ENCODE measurements around the gene MAT1A.
"Not testable (repeated sequence)": the region's sequence is repeated elsewhere in the genome, so short reads cannot be mapped to it uniquely, and the experiment has no call there.

MAT1A gene

DNA sequence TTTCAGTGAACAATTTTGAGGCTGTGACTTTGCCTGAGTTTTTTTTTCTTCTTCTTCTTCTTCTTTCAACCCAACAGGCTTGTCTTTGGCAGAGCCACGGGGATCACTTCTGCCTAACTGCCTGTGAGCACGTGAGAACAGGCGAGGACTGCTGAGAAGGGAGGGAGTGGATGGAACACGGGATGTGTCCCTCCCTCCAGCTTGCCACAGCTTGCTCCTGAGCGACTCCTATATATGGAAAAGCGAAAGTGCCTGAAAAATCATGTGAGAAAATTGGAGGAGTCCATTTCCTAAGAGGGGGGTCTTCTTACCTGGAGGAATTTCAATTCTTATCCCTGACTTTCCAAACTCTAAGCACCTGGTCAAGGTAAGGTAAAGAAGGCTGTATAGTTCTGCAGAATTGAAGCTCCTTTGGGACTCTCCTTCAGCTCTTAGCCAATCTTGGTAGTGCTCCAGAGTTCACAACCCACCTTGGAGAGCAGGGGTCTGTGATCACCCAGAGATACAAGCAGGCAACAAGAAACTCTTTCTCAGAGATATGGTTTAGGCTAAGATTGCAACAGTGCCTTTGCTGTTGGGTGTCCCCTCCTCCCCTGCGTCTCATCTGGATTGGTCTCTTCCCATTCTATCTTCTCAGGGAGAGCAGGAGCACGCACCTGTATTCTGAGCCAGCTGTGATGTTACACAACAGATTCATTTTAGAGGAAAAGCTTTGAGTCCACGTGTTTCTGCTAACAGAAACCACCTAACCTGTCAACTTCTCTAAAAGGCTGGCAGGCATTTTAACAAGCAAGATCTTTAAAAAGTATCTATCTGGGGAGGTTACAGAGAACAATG lies at the start of gene MAT1A:
Gene MAT1A (minus strand): TSS at position 208 of the 837 bp plus-strand sequence. CDS start 235 bp downstream, outside the sequence.
- DNase-seq: no peak

DNA sequence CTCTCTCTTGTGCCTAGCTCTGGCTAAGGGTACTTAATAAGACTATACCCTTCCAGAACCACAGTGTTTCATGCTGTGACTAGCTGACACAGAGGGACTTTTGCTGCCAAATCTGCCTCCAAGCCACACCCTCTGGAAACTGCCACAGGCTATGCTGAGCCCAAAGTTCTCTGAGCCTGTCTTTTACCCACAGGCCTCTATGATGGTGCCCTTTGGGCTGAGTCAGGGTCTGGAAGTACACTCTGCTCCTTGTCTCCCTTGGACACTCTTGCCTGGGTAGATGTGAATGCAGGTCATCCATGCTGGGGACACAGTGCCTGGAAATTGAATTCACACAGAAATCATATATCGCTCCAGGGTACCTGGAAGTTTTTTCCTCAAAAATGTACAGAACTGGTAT lies 44.5 kb upstream of the MAT1A start:
- no peak for DNase-seq

DNA sequence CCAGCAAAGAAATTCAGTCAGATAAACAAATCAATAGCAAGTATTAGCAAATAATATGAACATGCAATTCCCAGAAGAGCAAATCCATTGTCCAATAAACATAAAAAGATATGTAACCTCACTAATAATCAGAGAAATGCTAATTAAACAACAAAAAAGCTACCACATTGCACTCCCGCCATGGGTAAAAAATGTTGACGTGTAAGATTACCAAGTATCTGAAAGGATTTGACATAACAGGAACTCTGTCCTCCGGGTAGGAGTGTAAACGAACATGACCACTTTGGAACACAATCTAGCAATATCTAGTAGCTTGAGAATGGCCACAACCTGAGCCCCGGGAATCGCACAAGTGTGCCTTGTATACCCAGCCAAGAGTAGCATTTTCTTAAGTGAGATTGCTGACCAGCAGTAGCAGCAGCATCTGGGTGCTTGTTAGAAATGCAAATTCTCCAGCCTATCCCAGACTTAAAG lies 35.5 kb upstream of the MAT1A start:
- DNase-seq: no peak

DNA sequence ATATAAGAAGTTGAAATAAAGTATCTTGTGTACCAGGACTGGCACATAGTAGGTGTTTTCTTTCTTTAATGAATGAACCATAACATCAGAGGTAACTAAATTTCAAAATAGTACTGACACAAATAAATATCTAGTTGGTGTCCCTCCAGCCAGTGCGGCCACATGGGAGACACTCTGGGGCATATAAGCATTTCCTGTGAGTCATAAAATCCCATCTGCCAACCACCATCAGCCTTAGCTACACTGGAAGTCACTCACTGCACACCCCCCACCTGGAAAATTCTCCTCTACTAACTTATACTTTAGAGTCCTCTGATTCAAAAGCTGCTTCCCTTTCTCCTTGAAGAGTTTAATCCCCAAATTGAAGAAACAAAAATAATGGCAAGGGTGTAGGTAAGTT lies 34.6 kb upstream of the MAT1A start:
- no peak for DNase-seq

GRCh38 chr10:80323311-80323710 lies 33.9 kb upstream of the MAT1A start:
- no peak for DNase-seq

DNA sequence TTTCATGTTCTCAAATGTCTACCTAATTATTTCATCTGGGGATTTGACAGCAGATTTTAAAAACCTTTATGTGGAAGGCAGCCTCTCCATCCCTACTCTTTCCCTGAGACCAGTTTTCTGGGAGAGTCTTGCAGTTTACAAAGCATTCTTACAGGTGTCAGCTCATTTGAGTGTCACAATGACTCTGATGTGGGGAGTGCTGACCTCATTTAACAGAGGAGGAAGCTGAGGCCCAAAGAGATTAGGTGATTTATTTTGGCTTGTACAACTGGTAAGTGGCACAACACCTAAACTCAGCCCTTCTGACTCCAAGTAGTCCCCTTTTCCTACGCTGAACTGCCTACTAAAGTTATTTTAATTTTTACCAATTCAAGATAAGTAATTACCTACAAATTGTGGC lies 33.3 kb upstream of the MAT1A start:
- DNase-seq: no peak

DNA sequence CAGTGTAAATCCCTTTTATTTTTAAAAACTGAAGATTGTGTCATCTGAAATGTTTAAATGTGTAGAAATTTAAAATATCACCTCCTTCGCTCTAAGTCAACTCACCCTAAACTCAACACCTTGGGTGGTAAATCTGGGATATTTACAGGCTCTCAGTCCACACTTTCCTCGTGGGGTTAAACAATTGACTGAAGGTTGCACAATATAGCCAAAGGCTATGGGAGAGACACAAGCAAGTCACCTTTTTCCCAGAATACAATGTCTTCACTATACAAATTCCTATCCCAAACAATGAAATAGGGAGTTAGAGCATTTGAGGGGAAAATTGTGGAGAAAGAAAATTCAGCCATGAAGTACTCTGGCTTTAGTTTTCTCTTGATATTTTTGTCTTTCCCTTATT lies 32.7 kb upstream of the MAT1A start:
- DNase-seq: no peak

DNA sequence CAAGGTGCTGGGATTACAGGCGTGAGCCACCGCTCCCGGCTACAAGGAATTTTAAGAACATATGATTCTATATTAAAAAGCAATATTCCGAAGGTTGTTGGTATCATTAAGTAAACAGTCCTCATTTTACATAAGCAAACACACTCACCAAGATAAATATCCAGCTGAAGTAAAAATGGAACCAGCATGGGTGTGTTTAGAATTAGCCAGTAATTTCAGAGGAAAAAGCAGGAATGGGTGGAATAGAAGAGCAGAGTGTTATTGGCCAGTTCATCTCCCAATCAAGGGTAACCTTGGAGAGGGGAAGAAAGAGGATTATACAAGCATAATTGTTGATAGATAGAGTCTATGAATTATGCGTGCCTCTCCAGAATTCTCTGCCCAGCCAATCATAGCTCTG lies 31.7 kb upstream of the MAT1A start:
- DNase-seq: no peak

GRCh38 chr10:80320377-80320776 lies 30.9 kb upstream of the MAT1A start:
- no peak for DNase-seq

DNA sequence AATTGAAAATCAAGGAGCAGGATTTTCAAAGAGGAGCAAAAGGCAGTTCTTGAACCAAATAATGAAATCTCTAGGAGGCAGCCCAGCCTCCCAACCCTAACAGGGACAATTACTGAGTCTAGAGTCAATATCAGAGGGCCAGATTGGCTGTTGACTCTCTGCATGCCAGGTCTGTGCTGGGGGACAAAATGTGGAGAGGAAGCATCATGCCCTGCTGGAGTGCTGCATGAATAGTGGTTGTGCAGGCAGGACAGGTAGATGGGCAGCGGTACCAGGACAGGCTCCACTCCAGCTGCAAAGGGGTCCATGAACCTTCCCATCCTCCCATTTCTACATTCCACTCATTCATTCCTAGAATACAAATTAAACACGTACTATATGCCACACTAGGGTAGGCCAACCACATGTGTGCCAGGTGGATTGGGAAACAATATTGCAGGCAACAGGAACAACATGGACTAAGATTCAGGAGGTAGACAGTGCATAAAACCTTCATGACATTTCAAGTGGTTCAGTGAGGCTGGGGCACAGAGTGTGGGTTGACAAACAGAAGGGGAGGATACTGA lies 30.4 kb upstream of the MAT1A start:
- no peak for DNase-seq

DNA sequence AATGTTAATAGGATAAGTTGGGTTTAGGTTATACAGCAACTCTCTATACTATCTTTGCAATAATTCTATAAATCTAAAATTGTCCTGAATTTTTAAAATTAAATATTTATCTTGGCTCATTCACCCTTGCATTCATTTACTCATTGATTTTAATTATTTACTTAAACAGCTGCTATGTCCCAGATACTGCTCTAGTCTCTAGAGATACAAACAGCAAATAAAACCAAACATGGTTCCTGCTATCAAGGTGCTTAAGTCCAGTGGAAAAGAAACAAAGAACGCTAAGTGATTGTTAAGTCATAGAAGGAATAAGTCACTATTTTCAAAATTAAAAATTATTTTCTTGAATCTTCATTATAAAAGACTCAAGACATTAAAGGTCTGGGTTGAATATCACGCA lies 29.9 kb upstream of the MAT1A start:
- no peak for DNase-seq

DNA sequence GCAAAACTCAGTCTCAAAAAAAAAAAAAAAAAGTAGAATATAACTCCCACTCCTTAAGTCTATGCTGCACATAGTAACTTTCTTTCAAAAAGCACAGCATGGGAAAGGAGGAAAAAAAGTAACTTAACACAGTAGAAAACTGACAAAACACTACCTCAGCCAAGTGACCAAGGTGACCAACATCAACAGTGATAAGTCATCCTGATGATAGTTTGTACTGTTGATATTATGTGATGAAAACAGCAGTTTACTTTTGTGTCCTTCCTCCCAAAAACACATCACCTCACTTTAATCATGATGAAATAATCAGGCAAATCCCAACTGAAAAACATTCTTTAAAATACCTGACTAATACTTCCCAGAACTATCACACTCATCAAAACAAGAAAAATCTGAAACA lies 29.3 kb upstream of the MAT1A start:
- DNase-seq: no peak

DNA sequence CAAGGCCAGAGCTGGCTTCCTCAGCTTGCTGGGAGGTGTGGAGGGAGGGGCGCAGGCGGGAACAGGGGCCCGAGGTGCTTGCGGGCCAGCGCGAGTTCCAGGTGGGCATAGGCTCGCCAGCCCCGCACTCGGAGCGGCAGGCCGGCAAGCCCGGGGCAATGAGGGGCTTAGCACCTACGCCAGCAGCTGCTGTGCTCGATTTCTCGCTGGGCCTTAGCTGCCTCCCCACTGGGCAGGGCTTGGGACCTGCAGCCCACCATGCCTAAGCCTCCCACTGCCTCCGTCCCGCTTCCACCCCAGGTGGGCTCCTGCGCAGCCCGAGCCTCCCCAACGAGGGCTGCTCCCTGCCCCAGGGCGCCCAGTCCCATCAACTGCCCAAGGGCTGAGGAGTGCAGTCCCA lies 25.9 kb upstream of the MAT1A start:
- DNase-seq: no peak

- DNase-seq: no peak
Measured at GRCh38 chr10:80313523-80313922, 24.1 kb upstream of the MAT1A start.

DNA sequence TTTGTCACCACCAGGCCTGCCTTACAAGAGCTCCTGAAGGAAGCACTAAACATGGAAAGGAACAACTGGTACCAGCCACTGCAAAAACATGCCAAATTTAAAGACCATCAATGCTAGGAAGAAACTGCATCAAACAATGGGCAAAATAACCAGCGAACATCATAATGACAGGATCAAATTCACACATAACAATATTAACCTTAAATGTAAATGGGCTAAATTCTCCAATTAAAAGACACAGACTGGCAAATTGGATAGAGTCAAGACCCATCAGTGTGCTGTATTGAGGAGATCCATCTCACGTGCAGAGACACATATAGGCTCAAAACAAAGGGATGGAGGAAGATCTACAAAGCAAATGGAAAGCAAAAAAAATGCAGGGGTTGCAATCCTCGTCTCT lies 16.5 kb upstream of the MAT1A start:
- DNase-seq: not testable (repeated sequence)

- no peak for DNase-seq
Measured at GRCh38 chr10:80296942-80297341, 7.5 kb upstream of the MAT1A start.

GRCh38 chr10:80292607-80293239 lies 3.3 kb upstream of the MAT1A start:
- no peak for DNase-seq

DNA sequence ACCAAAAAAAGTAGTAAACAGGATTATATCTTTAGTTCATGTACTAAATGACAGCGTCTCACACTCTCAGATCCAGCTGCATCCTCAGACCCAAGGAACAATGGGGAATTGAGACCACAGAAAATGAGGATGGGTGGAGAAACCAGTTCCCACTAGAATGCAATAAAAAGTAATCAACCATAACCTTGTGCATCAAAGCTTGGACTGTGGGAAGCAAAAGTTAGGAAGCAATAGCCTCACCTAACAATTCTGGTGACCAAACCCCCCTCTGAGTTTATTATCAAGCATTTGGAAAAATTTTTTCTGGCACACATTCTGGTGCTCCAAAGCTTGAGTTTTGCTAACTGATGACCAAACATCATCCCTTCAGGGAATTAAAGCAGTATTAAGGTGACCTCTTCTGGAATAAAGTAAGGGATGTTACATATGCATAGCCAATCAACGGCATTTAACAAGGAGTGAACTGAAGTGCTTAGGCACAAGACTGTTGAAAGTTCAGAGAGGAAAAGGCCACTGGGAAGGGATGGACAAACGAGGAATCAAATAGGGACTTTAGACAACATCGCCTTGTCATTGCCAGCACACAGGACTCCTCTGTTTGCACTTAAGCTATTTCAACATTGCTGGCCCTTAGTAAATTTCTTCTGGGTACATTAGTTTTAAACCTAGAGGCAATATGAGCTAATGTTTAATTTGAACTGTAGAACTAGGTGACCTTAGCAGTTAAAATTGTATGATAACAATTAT lies 1.2 kb upstream of the MAT1A start:
- no peak for DNase-seq

GRCh38 chr10:80288849-80289248 lies 609 bp downstream of the MAT1A start:
- no peak for DNase-seq

- DNase-seq: no peak
Measured at GRCh38 chr10:80284522-80284921, 4.9 kb downstream of the MAT1A start.

GRCh38 chr10:80283536-80284199 lies 5.8 kb downstream of the MAT1A start:
- DNase-seq: no peak

DNA sequence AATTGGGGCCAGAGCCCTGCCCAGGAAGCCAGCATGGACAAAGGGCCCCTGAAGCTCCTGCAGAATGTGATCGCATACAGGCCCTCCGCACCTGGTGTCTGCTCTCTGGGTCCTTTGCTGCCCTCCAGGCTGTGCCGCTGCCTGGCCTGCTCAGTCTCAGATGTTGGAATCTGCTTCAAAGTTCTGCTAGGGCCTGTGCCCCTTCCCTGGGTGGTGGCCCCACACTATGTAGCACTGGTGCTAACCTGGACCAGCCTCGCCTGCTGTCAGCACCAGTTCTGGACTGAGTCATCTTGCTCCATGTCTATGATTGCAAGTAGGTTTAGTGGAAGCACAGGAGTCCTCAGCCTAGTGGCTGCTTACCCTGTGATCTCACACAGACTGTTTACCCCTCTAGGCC lies 6.3 kb downstream of the MAT1A start:
- DNase-seq: no peak
